Measurements from ENCODE around the gene RBBP6. TPM values are rescaled to one million over a fixed set of nuclear protein-coding genes. Genes with fewer than 3 reads are reported as not detected.

The RBBP6 gene
- polyA plus RNA-seq, 1 experiment = 11.7 TPM

- ChIA-PET POLR2A (no interaction called here), CTCF (interaction anchor here (1.5 to 1.7 kb wide), 2 partner anchors 9 to 13 kb away, joined by 3 to 5 read pairs; no protein-coding TSS in a partner anchor)
- Histone ChIP-seq H3K36me3 (ENCODE audit: control insufficient read depth, insufficient read depth, low read length) (no peaks in the 10 kb centered on the region), H3K4me3 (ENCODE audit: low read depth, low read length) (no peak overlapping the region), H3K27me3 (ENCODE audit: control insufficient read depth, insufficient read depth, low read length) (no peaks in the 10 kb centered on the region)
- no peak for TF ChIP-seq CTCF (IDR thresholded peaks at IDR 0.05; ENCODE audit: insufficient read depth, low read depth, low read length)
- DNase-seq (ENCODE audit: low read depth) = no peak
Observed at GRCh38 chr16:24522751-24523150, 16.6 kb upstream of the RBBP6 start.

GRCh38 chr16:24523569-24523968 lies 15.8 kb upstream of the RBBP6 start:
- no peak for TF ChIP-seq CTCF (IDR thresholded peaks at IDR 0.05; ENCODE audit: insufficient read depth, low read depth, low read length)
- Histone ChIP-seq H3K4me3 (ENCODE audit: low read depth, low read length) (no peak overlapping the region), H3K27me3 (ENCODE audit: control insufficient read depth, insufficient read depth, low read length) (no peaks in the 10 kb centered on the region), H3K36me3 (ENCODE audit: control insufficient read depth, insufficient read depth, low read length) (no peaks in the 10 kb centered on the region)
- ChIA-PET CTCF (interaction anchor here (1.5 to 1.7 kb wide), 3 partner anchors 8 to 12 kb away, joined by 3 to 5 read pairs (median 5); no protein-coding TSS in a partner anchor), POLR2A (no interaction called here)
- DNase-seq (ENCODE audit: low read depth) = no peak

GRCh38 chr16:24524855-24525677 lies 14.3 kb upstream of the RBBP6 start:
- Histone ChIP-seq H3K4me3 (ENCODE audit: low read depth, low read length) (no peak overlapping the region), H3K27me3 (ENCODE audit: control insufficient read depth, insufficient read depth, low read length) (no peaks in the 10 kb centered on the region), H3K36me3 (ENCODE audit: control insufficient read depth, insufficient read depth, low read length) (no peaks in the 10 kb centered on the region)
- no peak for DNase-seq (ENCODE audit: low read depth)
- ChIA-PET POLR2A (no interaction called here), CTCF (interaction anchor here (0.6 to 1.5 kb wide), 5 partner anchors 8 to 285 kb away, joined by 3 to 5 read pairs (median 4); partner anchors contain the start of gene RBBP6)
- TF ChIP-seq CTCF (IDR thresholded peaks at IDR 0.05; ENCODE audit: insufficient read depth, low read depth, low read length) = no peak

GRCh38 chr16:24525970-24526559 lies 13.3 kb upstream of the RBBP6 start:
- CTCF ChIA-PET = interaction anchor here (0.8 to 2.3 kb wide), 6 partner anchors 9 to 309 kb away, joined by 3 to 8 read pairs (median 4); no protein-coding TSS in a partner anchor
- TF ChIP-seq CTCF (IDR thresholded peaks at IDR 0.05; ENCODE audit: insufficient read depth, low read depth, low read length) = no peak
- POLR2A ChIA-PET = no interaction called here
- no peak overlapping the region for H3K4me3 ChIP-seq (ENCODE audit: low read depth, low read length)
- no peaks in the 10 kb centered on the region for H3K36me3 ChIP-seq (ENCODE audit: control insufficient read depth, insufficient read depth, low read length)
- H3K27me3 ChIP-seq (ENCODE audit: control insufficient read depth, insufficient read depth, low read length) = no peaks in the 10 kb centered on the region
- DNase-seq (ENCODE audit: low read depth) = peak; percentile 71
